Ascending aorta (tissue), 2 donors: ENCODE results near the gene FOXN3. TPM values are rescaled to one million over a fixed set of nuclear protein-coding genes. Genes with fewer than 3 reads are reported as not detected.

Experiments
- DNase-seq, 2 donors: peaks; one replicate each; pipeline ENCODE4 v3.0.0-alpha.2; 2019; ENCODE audit warnings: low spot score in 2 of 2
- H3K27ac ChIP-seq, 2 donors: fragments of 200-600 bp; sonication (generic); one replicate each; pipeline ENCODE4 v1.5.1; 2016 to 2017; ENCODE audit warnings: mild to moderate bottlenecking in 1 of 2
- H3K27me3 ChIP-seq: fragments of 200-600 bp; sonication (generic); one replicate; pipeline ENCODE4 v1.5.1; 2017
- H3K36me3 ChIP-seq, 2 donors: fragments of 200-600 bp; sonication (generic); one replicate each; pipeline ENCODE4 v1.5.1; 2016
- H3K4me1 ChIP-seq, 2 donors: fragments of 200-600 bp; sonication (generic); one replicate each; pipeline ENCODE4 v1.5.1; 2016 to 2017; ENCODE audit warnings: mild to moderate bottlenecking in 1 of 2
- H3K4me3 ChIP-seq, 2 donors: fragments of 200-600 bp; sonication (generic); one replicate each; pipeline ENCODE4 v1.5.1; 2016 to 2017; ENCODE audit warnings: mild to moderate bottlenecking in 1 of 2
- H3K9me3 ChIP-seq, 2 donors: fragments of 200-600 bp; sonication (generic); one replicate each; pipeline ENCODE4 v1.5.1; 2016
- CTCF ChIP-seq, 3 experiments: fragments of 200-600 bp in 2 of 3; fragments of 450-650 bp in 1 of 3; sonication (generic) in 2 of 3; IDR thresholded peaks; one replicate each; pipeline ENCODE4 v1.5.1; 2016 to 2019; ENCODE audit warnings: antibody characterized with exemption in 3 of 3, mild to moderate bottlenecking in 1 of 3, moderate library complexity in 1 of 3
- intact Hi-C: fragments of 100-400 bp; cut with DNase I; formaldehyde crosslinking; loops from one replicate; pipeline ENCODE4 v1.15.1; 2023
- total RNA-seq: library from RNA; depleted of rRNA; stranded (reverse); fragments of >200 nt; gene quantifications from one replicate; pipeline ENCODE4 v1.1.0, GENCODE V29; 2016

FOXN3 gene
- total RNA-seq, 1 donor from 2014 or later = 96.3 TPM

DNA sequence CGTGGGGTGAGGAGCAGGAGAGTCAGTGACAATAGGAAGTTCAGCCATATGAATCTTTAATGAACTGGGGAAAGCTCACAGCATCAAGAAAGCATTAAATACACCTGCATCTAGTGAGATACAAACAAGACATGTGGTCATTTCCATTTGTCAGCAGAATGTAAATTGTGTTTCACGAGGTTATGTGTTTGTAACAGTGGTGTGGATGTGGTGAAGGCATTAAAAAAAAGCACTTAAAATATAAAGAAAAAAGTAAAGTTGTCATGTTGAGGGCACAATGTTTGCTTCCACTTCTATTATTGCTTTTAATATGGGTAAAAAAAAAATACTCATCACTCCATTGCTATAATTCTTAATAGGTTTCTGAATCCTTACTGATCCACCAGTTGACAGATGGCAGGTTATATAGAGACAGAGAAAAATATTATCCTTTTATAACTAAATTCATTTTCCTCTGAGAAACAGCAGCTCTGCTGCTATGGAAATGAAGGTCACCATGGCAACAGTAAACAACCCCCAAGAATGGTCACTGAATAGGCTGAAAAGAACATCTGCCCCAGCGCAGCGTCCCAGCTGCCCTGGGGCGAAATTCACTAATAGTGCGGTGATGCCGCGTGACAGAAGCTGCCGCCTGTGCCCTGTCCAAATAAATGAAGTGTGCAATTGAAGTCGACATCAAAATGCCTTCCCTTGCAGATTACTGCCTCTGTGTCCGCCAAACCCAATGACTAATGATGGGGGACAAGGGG, 226.1 kb downstream of the FOXN3 start:
- Histone ChIP-seq H3K4me1 (peaks cover 4 to 17% of the 10 kb centered on the region in 2 donors), H3K27ac (no peak overlapping the region), H3K27me3 (no peaks in the 10 kb centered on the region), H3K36me3 (peaks cover 0 to 3% of the 10 kb centered on the region in 2 donors), H3K9me3 (no peaks in the 10 kb centered on the region), H3K4me3 (no peak overlapping the region)
- intact Hi-C loops = no loop called here
- DNase-seq = no peak
- TF ChIP-seq CTCF (IDR thresholded peaks at IDR 0.05) = no peak

DNA sequence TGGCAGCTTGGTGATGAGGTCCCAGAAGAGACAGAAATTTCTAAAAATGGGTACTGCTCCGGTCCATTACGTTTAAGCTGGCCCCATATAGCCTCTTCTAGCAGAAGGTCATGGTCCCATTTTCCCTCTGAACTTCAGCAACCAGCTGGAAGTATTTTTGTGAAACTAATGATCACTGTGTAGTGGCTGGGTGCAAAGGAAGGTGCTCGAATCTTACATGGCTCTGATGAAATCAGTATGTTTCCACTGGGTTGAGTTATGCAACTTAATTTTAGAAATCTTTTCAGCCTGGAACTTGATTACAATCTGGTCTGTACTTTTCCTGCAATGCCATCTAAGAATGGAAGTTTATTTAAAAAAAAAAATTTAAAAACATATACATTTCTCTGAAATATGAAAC, 228.5 kb downstream of the FOXN3 start:
- Histone ChIP-seq H3K4me1 (peaks cover 11 to 36% of the 10 kb centered on the region in 2 donors), H3K27me3 (no peaks in the 10 kb centered on the region), H3K36me3 (peaks cover 3% of the 10 kb centered on the region in 2 donors), H3K27ac (peak overlapping the region in 1 of 2 donors; percentile 13), H3K9me3 (no peaks in the 10 kb centered on the region), H3K4me3 (no peak overlapping the region)
- intact Hi-C loops = loop anchor here (5.0 kb wide), 1 partner anchor 39 kb away; no protein-coding TSS in a partner anchor
- TF ChIP-seq CTCF (IDR thresholded peaks at IDR 0.05) = no peak
- no peak for DNase-seq

- TF ChIP-seq CTCF (IDR thresholded peaks at IDR 0.05) = no peak
- no peak for DNase-seq
- peak overlapping the region; percentile 56 to 75 for H3K27ac ChIP-seq
- intact Hi-C loops = loop anchor here (5.0 kb wide), 1 partner anchor 40 kb away; no protein-coding TSS in a partner anchor
- peaks cover 3 to 5% of the 10 kb centered on the region in 2 donors for H3K36me3 ChIP-seq
- peaks cover 11 to 36% of the 10 kb centered on the region in 2 donors for H3K4me1 ChIP-seq
- H3K4me3 ChIP-seq = no peak overlapping the region
- no peaks in the 10 kb centered on the region for H3K9me3 ChIP-seq
- H3K27me3 ChIP-seq = no peaks in the 10 kb centered on the region
These were observed 229.5 kb downstream of the FOXN3 start for GRCh38 chr14:89187501-89187900.

DNA sequence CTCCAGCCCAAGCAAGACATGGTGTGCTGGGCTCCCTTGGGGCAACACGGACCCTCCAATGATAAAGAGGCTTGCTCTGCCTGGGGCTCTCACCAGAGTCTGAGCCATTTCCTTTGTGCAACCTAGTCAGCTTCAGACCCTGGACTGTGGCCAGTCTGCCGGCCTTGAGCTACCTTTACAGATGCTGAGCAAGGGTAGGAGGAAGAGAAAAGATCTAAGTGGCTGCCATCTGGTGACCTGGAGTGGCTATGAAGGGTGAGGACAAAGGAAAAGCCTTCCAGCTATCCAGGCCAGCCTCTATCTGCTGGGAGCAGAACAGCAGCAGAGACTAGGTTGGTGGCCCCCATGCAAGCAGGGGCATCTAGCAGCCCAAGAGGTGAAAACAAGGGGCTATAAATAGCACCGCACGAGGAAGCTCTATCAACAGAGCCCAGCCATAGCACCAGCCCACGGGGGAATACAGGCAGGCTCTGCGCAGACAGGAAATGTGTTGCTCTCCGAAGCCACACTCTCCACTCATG, 230.1 kb downstream of the FOXN3 start:
- H3K36me3 ChIP-seq = peaks cover 3 to 5% of the 10 kb centered on the region in 2 donors
- no peak for DNase-seq
- intact Hi-C loops = loop anchor here (5.0 kb wide), 1 partner anchor 40 kb away; no protein-coding TSS in a partner anchor
- peak overlapping the region; percentile 56 to 75 for H3K27ac ChIP-seq
- TF ChIP-seq CTCF (IDR thresholded peaks at IDR 0.05) = no peak
- H3K4me1 ChIP-seq = peaks cover 11 to 36% of the 10 kb centered on the region in 2 donors
- H3K27me3 ChIP-seq = no peaks in the 10 kb centered on the region
- H3K4me3 ChIP-seq = no peak overlapping the region
- no peaks in the 10 kb centered on the region for H3K9me3 ChIP-seq

DNA sequence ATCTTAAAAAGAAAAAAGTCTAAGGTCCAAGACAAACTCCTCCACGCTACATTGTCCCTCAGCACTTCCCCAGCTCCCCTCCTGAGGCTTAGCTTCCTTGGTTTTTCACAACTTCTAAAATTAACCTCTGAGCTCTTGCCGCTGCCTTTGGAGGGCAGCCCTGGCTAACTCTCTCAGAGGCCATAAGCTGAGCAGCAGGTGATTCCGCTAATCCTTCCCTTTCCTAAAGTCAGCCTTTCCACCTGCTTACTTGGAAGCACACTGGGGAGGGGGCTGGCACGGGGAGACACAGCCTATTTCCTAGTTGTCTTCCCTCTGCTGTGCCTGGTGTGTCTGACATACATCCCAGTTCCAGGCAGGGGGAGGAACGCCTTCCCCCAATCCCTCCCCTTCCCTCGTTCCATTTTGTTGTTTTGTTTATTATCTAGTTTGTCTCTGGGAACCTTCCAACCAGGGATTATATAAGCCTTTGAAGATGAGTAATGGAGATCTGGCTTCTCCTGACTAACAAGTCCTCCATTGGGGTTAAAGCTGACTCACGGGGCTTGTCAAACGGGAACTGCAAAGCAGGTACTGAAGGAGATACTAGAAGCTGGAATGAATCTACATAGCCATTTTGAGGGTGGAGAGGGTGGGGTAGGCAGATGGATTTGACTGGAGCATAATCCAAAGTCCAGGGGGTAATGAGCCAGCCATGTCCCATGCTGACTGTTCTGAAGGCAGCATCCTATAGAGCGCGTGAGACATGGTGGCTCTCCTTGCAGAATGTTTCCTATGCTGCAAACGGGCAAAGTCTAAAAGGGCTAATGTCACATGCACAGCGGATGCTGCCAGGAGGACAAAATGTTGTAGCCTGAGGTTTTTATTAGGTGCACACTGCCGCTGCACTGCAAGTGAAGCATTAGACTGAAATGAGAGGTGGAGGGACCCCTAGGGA, 230.8 kb downstream of the FOXN3 start:
- DNase-seq = no peak
- peak in 1 of 3 experiments; percentile 15 for TF ChIP-seq CTCF (IDR thresholded peaks at IDR 0.05)
- intact Hi-C loops = loop anchor here (5.0 kb wide), 1 partner anchor 41 kb away; no protein-coding TSS in a partner anchor
- Histone ChIP-seq H3K27me3 (no peaks in the 10 kb centered on the region), H3K27ac (peak overlapping the region; percentile 56 to 75), H3K36me3 (peaks cover 3 to 5% of the 10 kb centered on the region in 2 donors), H3K9me3 (no peaks in the 10 kb centered on the region), H3K4me1 (peaks cover 11 to 36% of the 10 kb centered on the region in 2 donors), H3K4me3 (no peak overlapping the region)
